ENCODE measurements around the gene GOLT1B.

GRCh38 chr12:21547437-21547836, 45.8 kb downstream of the GOLT1B start:
- TF ChIP-seq, protein P1, sequence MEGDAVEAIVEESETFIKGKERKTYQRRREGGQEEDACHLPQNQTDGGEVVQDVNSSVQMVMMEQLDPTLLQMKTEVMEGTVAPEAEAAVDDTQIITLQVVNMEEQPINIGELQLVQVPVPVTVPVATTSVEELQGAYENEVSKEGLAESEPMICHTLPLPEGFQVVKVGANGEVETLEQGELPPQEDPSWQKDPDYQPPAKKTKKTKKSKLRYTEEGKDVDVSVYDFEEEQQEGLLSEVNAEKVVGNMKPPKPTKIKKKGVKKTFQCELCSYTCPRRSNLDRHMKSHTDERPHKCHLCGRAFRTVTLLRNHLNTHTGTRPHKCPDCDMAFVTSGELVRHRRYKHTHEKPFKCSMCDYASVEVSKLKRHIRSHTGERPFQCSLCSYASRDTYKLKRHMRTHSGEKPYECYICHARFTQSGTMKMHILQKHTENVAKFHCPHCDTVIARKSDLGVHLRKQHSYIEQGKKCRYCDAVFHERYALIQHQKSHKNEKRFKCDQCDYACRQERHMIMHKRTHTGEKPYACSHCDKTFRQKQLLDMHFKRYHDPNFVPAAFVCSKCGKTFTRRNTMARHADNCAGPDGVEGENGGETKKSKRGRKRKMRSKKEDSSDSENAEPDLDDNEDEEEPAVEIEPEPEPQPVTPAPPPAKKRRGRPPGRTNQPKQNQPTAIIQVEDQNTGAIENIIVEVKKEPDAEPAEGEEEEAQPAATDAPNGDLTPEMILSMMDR (IDR thresholded peaks at IDR 0.05), result no peak
- TF ChIP-seq POLR2A (IDR thresholded peaks at IDR 0.05), result no peak

Data from right lobe of liver (tissue), 4 donors.